ENCODE results near the gene CYTIP.

DNA sequence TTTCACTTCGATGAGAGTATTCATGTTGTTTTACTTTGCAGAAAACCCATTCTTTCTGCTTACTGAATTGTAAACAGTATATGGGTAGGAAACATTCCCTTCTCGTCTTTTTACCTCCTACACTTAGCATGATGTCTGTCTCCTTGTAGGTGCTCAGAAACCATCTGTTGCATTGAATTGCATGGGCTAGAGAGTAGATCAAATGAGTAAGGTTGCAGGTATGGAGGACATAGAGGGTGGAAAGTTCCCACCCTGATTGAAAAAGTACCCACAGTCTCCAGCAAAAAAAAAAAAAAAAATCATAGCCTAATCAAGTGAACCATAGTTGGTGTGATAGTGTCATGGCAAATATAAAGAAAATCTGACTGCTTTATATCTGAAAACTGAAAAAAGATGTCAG lies 1.7 kb downstream of the CYTIP start:
- TF ChIP-seq EP300 (IDR thresholded peaks at IDR 0.05), result no peak
- TF ChIP-seq, protein P1, sequence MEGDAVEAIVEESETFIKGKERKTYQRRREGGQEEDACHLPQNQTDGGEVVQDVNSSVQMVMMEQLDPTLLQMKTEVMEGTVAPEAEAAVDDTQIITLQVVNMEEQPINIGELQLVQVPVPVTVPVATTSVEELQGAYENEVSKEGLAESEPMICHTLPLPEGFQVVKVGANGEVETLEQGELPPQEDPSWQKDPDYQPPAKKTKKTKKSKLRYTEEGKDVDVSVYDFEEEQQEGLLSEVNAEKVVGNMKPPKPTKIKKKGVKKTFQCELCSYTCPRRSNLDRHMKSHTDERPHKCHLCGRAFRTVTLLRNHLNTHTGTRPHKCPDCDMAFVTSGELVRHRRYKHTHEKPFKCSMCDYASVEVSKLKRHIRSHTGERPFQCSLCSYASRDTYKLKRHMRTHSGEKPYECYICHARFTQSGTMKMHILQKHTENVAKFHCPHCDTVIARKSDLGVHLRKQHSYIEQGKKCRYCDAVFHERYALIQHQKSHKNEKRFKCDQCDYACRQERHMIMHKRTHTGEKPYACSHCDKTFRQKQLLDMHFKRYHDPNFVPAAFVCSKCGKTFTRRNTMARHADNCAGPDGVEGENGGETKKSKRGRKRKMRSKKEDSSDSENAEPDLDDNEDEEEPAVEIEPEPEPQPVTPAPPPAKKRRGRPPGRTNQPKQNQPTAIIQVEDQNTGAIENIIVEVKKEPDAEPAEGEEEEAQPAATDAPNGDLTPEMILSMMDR (IDR thresholded peaks at IDR 0.05), result no peak
- TF ChIP-seq POLR2AphosphoS5 (IDR thresholded peaks at IDR 0.05), result no peak
- no peak for TF ChIP-seq POLR2A (IDR thresholded peaks at IDR 0.05)

Measured in sigmoid colon (tissue), 4 donors.